ENCODE measurements around the gene DIAPH1.

Gene DIAPH1

GRCh38 chr5:141637123-141637766, 18.4 kb upstream of the DIAPH1 start:
- Histone ChIP-seq H3K4me3 (ENCODE audit: low read length) (peak overlapping the region; percentile 99), H3K36me3 (ENCODE audit: control insufficient read depth, insufficient read depth, low read length) (no peaks in the 10 kb centered on the region), H3K9ac (ENCODE audit: low read length) (no peak overlapping the region), H3K27ac (ENCODE audit: low read depth, low read length) (no peak overlapping the region), H3K4me1 (ENCODE audit: control insufficient read depth, insufficient read depth, low read length) (peaks cover 19% of the 10 kb centered on the region), H3K27me3 (ENCODE audit: control insufficient read depth, insufficient read depth, low read length) (no peaks in the 10 kb centered on the region)

GRCh38 chr5:141636413-141637122, 17.8 kb upstream of the DIAPH1 start, which contains the start of the genes HDAC3 and RELL2:
HDAC3 (minus strand) TSS chr5:141636849; CDS start chr5:141636790, 59 bp downstream.
RELL2 (plus strand) TSS chr5:141636997; CDS start chr5:141638226, 1,229 bp downstream.
- H3K4me3 ChIP-seq (ENCODE audit: low read length) = peak within 1 kb of the TSS; percentile 99
- peak within 1 kb of the TSS; percentile 72 for H3K27ac ChIP-seq (ENCODE audit: low read depth, low read length)
- peak within 1 kb of the TSS; percentile 87 for H3K9ac ChIP-seq (ENCODE audit: low read length)
- peaks cover 19% of the 10 kb centered on the region for H3K4me1 ChIP-seq (ENCODE audit: control insufficient read depth, insufficient read depth, low read length)
- no peaks in the 10 kb centered on the region for H3K27me3 ChIP-seq (ENCODE audit: control insufficient read depth, insufficient read depth, low read length)
- no peaks in the 10 kb centered on the region for H3K36me3 ChIP-seq (ENCODE audit: control insufficient read depth, insufficient read depth, low read length)

GRCh38 chr5:141636106-141636412, 17.3 kb upstream of the DIAPH1 start:
- peak overlapping the region; percentile 72 for H3K27ac ChIP-seq (ENCODE audit: low read depth, low read length)
- H3K4me1 ChIP-seq (ENCODE audit: control insufficient read depth, insufficient read depth, low read length) = peaks cover 19% of the 10 kb centered on the region
- peak overlapping the region; percentile 99 for H3K4me3 ChIP-seq (ENCODE audit: low read length)

GRCh38 chr5:141635646-141636045, 16.8 kb upstream of the DIAPH1 start:
- H3K4me3 ChIP-seq (ENCODE audit: low read length) = peak overlapping the region; percentile 99
- peaks cover 19% of the 10 kb centered on the region for H3K4me1 ChIP-seq (ENCODE audit: control insufficient read depth, insufficient read depth, low read length)
- no peak overlapping the region for H3K9ac ChIP-seq (ENCODE audit: low read length)
- no peak overlapping the region for H3K27ac ChIP-seq (ENCODE audit: low read depth, low read length)
- no peaks in the 10 kb centered on the region for H3K27me3 ChIP-seq (ENCODE audit: control insufficient read depth, insufficient read depth, low read length)
- no peaks in the 10 kb centered on the region for H3K36me3 ChIP-seq (ENCODE audit: control insufficient read depth, insufficient read depth, low read length)

More at GRCh38 chr5:141636106-141636412, 17.3 kb upstream of the DIAPH1 start:
- Histone ChIP-seq H3K9ac (ENCODE audit: low read length) (peak overlapping the region; percentile 87), H3K36me3 (ENCODE audit: control insufficient read depth, insufficient read depth, low read length) (no peaks in the 10 kb centered on the region), H3K27me3 (ENCODE audit: control insufficient read depth, insufficient read depth, low read length) (no peaks in the 10 kb centered on the region)

- Histone ChIP-seq H3K4me1 (ENCODE audit: control insufficient read depth, insufficient read depth, low read length) (peaks cover 19% of the 10 kb centered on the region), H3K9ac (ENCODE audit: low read length) (no peak overlapping the region), H3K36me3 (ENCODE audit: control insufficient read depth, insufficient read depth, low read length) (peaks cover 2% of the 10 kb centered on the region), H3K27me3 (ENCODE audit: control insufficient read depth, insufficient read depth, low read length) (no peaks in the 10 kb centered on the region), H3K27ac (ENCODE audit: low read depth, low read length) (no peak overlapping the region), H3K4me3 (ENCODE audit: low read length) (no peak overlapping the region)
These were observed 15.9 kb upstream of the DIAPH1 start for GRCh38 chr5:141634720-141635119.

GRCh38 chr5:141633871-141634561, 15.2 kb upstream of the DIAPH1 start:
- Histone ChIP-seq H3K27me3 (ENCODE audit: control insufficient read depth, insufficient read depth, low read length) (no peaks in the 10 kb centered on the region), H3K36me3 (ENCODE audit: control insufficient read depth, insufficient read depth, low read length) (peaks cover 8% of the 10 kb centered on the region), H3K27ac (ENCODE audit: low read depth, low read length) (no peak overlapping the region), H3K9ac (ENCODE audit: low read length) (no peak overlapping the region), H3K4me3 (ENCODE audit: low read length) (no peak overlapping the region), H3K4me1 (ENCODE audit: control insufficient read depth, insufficient read depth, low read length) (peaks cover 19% of the 10 kb centered on the region)

- Histone ChIP-seq H3K36me3 (ENCODE audit: control insufficient read depth, insufficient read depth, low read length) (peaks cover 19% of the 10 kb centered on the region), H3K4me3 (ENCODE audit: low read length) (no peak overlapping the region), H3K9ac (ENCODE audit: low read length) (no peak overlapping the region), H3K27ac (ENCODE audit: low read depth, low read length) (no peak overlapping the region), H3K4me1 (ENCODE audit: control insufficient read depth, insufficient read depth, low read length) (peaks cover 18% of the 10 kb centered on the region), H3K27me3 (ENCODE audit: control insufficient read depth, insufficient read depth, low read length) (no peaks in the 10 kb centered on the region)
These were observed 13.8 kb upstream of the DIAPH1 start for GRCh38 chr5:141632650-141633049.

GRCh38 chr5:141630570-141631140, 11.9 kb upstream of the DIAPH1 start:
- no peak overlapping the region for H3K27ac ChIP-seq (ENCODE audit: low read depth, low read length)
- H3K4me1 ChIP-seq (ENCODE audit: control insufficient read depth, insufficient read depth, low read length) = peaks cover 8% of the 10 kb centered on the region
- H3K9ac ChIP-seq (ENCODE audit: low read length) = no peak overlapping the region
- no peaks in the 10 kb centered on the region for H3K27me3 ChIP-seq (ENCODE audit: control insufficient read depth, insufficient read depth, low read length)
- no peak overlapping the region for H3K4me3 ChIP-seq (ENCODE audit: low read length)
- H3K36me3 ChIP-seq (ENCODE audit: control insufficient read depth, insufficient read depth, low read length) = peaks cover 27% of the 10 kb centered on the region

- no peaks in the 10 kb centered on the region for H3K4me1 ChIP-seq (ENCODE audit: control insufficient read depth, insufficient read depth, low read length)
- H3K27me3 ChIP-seq (ENCODE audit: control insufficient read depth, insufficient read depth, low read length) = no peaks in the 10 kb centered on the region
- H3K9ac ChIP-seq (ENCODE audit: low read length) = no peak overlapping the region
- H3K4me3 ChIP-seq (ENCODE audit: low read length) = no peak overlapping the region
- H3K27ac ChIP-seq (ENCODE audit: low read depth, low read length) = no peak overlapping the region
- peaks cover 35% of the 10 kb centered on the region for H3K36me3 ChIP-seq (ENCODE audit: control insufficient read depth, insufficient read depth, low read length)
These were observed 9.5 kb upstream of the DIAPH1 start for GRCh38 chr5:141628175-141628788.

GRCh38 chr5:141623611-141624010, 4.8 kb upstream of the DIAPH1 start:
- Histone ChIP-seq H3K36me3 (ENCODE audit: control insufficient read depth, insufficient read depth, low read length) (peaks cover 28% of the 10 kb centered on the region), H3K27ac (ENCODE audit: low read depth, low read length) (no peak overlapping the region), H3K4me1 (ENCODE audit: control insufficient read depth, insufficient read depth, low read length) (no peaks in the 10 kb centered on the region), H3K27me3 (ENCODE audit: control insufficient read depth, insufficient read depth, low read length) (no peaks in the 10 kb centered on the region), H3K4me3 (ENCODE audit: low read length) (no peak overlapping the region), H3K9ac (ENCODE audit: low read length) (no peak overlapping the region)

- no peak overlapping the region for H3K27ac ChIP-seq (ENCODE audit: low read depth, low read length)
These were observed 4.4 kb upstream of the DIAPH1 start for GRCh38 chr5:141623186-141623585.

More at GRCh38 chr5:141623186-141623585, 4.4 kb upstream of the DIAPH1 start:
- Histone ChIP-seq H3K4me3 (ENCODE audit: low read length) (no peak overlapping the region), H3K4me1 (ENCODE audit: control insufficient read depth, insufficient read depth, low read length) (no peaks in the 10 kb centered on the region), H3K36me3 (ENCODE audit: control insufficient read depth, insufficient read depth, low read length) (peaks cover 24% of the 10 kb centered on the region), H3K27me3 (ENCODE audit: control insufficient read depth, insufficient read depth, low read length) (no peaks in the 10 kb centered on the region), H3K9ac (ENCODE audit: low read length) (no peak overlapping the region)

Data from rectal smooth muscle tissue (tissue), 1 donor.